GM19035 (cell line): ENCODE results near the gene PTGS2.

Experiments
- ATAC-seq: cut with Tn5 transposase; IDR thresholded peaks from one replicate; pipeline ENCODE4 v1.9.1; 2021; ENCODE audit not compliant: unreplicated experiment

The PTGS2 gene

GRCh38 chr1:186680245-186681061 lies at the start of gene PTGS2:
TSS of gene PTGS2 (minus strand) at chr1:186680423. CDS start at chr1:186680290, 133 bp downstream.
- ATAC-seq: peak; percentile 86

GRCh38 chr1:186722711-186723309 lies 42.6 kb upstream of the PTGS2 start:
- peak; percentile 72 for ATAC-seq

- ATAC-seq: no peak
Observed at GRCh38 chr1:186717286-186717685, 37.1 kb upstream of the PTGS2 start.

- ATAC-seq: no peak
Observed at GRCh38 chr1:186715887-186716809, 35.9 kb upstream of the PTGS2 start.

DNA sequence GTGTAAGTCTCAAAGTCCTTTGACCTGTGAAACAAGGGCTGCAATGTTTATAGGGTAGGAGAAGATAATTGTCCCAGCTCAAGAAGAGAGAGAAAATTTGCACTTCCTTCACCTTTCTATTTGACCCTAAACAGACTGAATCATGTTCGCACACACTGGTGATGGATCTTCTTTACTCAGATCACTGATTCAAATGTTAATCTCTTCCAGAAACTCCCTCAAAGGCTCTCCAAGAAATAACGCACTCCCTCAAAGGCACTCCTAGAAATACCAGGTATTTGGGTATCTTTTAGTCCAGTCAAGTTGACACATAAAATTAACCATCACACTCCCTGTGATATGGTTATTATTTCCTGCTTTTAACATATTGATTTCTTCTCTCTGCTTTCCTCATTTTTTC lies 30.5 kb upstream of the PTGS2 start:
- ATAC-seq: no peak

GRCh38 chr1:186708694-186709097 lies 28.5 kb upstream of the PTGS2 start:
- no peak for ATAC-seq

- no peak for ATAC-seq
Observed at GRCh38 chr1:186703209-186703766, 23.1 kb upstream of the PTGS2 start.

- no peak for ATAC-seq
Observed at GRCh38 chr1:186700722-186701121, 20.5 kb upstream of the PTGS2 start.

DNA sequence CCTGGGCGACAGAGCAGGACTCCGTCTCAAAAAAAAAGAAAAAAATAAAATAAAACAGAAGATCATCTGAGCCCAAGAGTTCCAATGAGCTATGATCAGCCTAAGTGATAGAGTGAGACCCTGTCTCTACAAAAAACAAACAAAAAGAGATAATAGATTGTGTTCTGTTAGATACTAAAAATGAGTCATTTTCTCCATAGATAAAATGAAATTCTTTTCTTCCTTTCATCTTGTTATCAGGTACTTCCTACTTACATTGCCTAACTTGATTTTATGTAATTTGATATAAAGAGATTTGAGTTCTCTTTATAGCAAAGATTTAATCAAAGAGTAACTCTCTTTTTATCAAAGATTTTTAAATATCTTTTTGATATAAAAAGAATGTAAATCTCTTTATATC lies 19.3 kb upstream of the PTGS2 start:
- no peak for ATAC-seq

GRCh38 chr1:186689907-186690306 lies 9.7 kb upstream of the PTGS2 start:
- ATAC-seq: no peak

DNA sequence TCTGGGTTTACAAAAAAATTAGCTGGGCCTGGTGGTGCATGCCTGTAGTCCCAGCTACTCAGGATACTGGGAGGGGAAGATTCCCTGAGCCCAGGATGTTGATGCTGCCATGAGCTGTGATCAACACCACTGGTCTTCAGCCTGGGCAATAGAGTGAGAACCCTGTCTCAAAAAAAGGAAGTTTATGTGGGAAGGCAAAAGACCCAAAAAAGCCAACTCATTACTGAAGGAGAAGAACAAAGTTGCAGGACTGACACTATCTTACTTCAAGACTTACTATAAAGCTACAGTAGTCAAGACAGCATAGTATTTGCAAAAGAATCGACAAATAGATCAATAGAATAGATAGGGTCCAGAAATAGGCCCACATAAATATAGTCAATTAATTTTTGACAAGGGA lies 9.2 kb upstream of the PTGS2 start:
- no peak for ATAC-seq

DNA sequence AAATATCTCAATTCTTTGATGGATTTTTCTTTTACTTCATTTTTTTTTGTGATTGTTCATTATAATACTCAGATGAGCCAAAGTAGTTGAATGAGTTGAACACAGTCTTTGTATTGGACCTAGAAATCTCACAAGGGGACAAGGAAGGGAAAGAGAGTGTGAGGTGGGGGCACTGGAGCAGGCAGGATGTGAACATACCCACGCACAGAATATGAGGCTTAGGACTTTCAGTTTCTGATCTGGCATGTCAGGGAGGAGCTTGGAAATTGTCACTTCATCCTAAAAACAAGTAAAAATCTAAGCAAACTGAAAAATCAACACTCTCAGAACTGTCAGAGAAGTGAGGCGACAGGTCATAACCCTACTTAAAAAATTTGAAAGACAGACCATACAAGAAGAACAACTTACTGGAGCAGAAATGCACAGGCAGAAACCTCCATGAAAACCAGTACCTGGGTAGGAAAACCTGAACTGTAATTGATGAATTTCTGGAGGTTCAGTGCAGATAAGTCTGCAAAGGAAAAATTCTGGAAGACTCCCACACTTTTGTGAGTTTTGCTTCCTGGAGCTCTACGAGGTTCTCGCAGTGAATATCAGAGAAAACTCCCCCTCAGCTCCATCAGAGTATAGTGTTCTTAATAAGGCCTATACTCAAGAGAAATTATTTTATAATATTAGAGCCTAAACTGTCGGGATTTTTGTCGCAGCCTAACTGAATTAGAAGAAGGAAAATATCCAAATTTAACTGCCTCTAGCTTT lies 3.6 kb upstream of the PTGS2 start:
- no peak for ATAC-seq

GRCh38 chr1:186682736-186683135 lies 2.5 kb upstream of the PTGS2 start:
- ATAC-seq: no peak

GRCh38 chr1:186681801-186682200 lies 1.6 kb upstream of the PTGS2 start:
- no peak for ATAC-seq

DNA sequence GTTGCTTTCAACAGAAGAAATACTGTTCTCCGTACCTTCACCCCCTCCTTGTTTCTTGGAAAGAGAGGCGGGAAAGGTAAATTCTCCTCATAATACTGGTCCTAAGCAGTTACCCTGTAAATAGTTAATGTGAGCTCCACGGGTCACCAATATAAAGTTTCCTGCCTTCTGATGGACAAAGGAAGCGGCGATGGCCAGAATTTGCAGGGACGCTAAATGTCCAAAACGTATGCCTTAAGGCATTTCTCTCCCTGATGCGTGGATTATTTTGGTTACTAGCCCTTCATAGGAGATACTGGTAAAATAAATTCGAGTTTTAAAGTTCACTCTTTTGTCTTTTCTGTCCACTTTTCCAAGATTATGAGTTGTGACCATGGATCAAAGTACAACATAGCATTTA lies 898 bp upstream of the PTGS2 start:
- ATAC-seq: no peak

DNA sequence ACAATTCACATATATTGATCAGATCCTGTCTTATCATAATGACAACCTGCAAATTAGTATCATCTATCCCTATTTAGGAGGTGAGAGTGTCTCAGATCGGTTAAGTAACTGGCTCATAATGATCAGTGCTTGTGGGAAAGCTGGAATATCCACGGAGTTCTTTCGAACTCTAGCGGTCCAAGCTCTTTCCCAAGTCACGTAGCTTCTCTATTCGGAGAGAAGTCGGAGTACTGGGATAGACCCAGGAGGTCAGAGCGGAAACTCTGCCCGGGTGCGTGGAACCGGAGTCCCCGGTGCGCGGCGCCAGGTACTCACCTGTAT lies 339 bp downstream of the PTGS2 start:
- no peak for ATAC-seq

GRCh38 chr1:186678155-186678554 lies 2.1 kb downstream of the PTGS2 start:
- no peak for ATAC-seq

GRCh38 chr1:186672596-186672995 lies 7.6 kb downstream of the PTGS2 start:
- ATAC-seq: no peak

DNA sequence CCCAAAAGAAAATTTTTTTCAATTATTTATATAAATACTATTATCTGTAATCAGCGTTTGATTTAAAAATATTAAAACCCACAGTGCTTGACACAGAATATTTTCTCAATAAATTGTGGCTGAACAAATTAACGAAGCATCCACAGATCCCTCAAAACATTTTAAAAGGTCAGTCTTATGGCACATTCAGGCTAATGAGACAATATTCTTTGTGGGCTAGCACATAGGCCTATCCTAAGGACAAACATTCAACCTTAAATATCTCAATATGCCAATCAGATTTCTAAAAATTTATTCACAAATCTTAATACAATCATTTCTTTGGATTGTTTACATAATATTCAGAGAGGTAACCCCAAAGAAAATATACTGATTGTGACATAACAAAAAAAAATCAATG lies 8.1 kb downstream of the PTGS2 start:
- ATAC-seq: no peak

- ATAC-seq: no peak
Observed at GRCh38 chr1:186671136-186671825, 8.9 kb downstream of the PTGS2 start.
